GM12892 (cell line): Measurements from ENCODE around the gene TM9SF3.

Source experiments
- POLR2A ChIP-seq: IDR thresholded peaks from 2 replicates; pipeline ENCODE4 v1.6.1; 2011; ENCODE audit warnings: low read depth, low read length, control low read depth
- POLR2AphosphoS5 ChIP-seq: IDR thresholded peaks from 2 replicates; pipeline ENCODE4 v1.6.1; 2011; ENCODE audit warnings: low read depth, low read length, control low read depth

DNA sequence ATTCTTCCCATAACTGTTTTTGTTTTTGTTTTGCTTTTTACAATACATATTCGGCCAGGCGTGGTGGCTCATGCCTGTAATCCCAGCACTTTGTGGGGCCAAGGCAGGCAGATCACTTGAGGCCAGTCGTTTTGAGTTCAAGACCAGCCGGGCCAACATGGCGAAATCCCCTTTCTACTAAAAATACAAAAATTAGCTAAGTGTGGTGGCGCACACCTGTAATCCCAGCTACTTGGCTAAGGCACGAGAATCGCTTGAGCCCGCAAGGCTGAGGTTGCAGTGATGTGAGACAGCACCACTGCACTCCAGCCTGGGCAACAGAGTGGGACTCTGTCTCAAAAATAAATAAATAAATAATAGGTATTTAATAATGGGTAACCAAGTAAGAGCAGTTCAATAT, 2.3 kb downstream of the TM9SF3 start:
- no peak for TF ChIP-seq POLR2A
- TF ChIP-seq POLR2AphosphoS5, result no peak
